ENCODE measurements around the gene EEF2K. TPM values are rescaled to one million over a fixed set of nuclear protein-coding genes. Genes with fewer than 3 reads are reported as not detected.

EEF2K gene
- total and polyA plus RNA-seq, 2 donors from 2014 or later, result 2.8 to 28.1 TPM

- no peak for FAIRE-seq
- Histone ChIP-seq H3K9me3 (ENCODE audit: control insufficient read depth in 2 of 3, insufficient read depth in 1 of 3, low read length in 3 of 3) (no peaks in the 10 kb centered on the region), H3K36me3 (ENCODE audit: control insufficient read depth in 2 of 3, insufficient read depth in 3 of 3, low read length in 3 of 3) (peaks cover 0 to 5% (median 0%) of the 10 kb centered on the region in 3 donors), H3K9ac (ENCODE audit: low read length in 3 of 3) (no peak overlapping the region), H3K27ac (ENCODE audit: low read depth in 2 of 2, low read length in 2 of 2) (no peak overlapping the region), H3K4me1 (ENCODE audit: control insufficient read depth in 2 of 3, insufficient read depth in 2 of 3, low read depth in 1 of 3, low read length in 3 of 3) (no peaks in the 10 kb centered on the region), H3K27me3 (ENCODE audit: control insufficient read depth, insufficient read depth, low read length) (no peaks in the 10 kb centered on the region), H3K4me3 (ENCODE audit: low read length in 3 of 3) (no peak overlapping the region)
- intact Hi-C loops (cut with DNase I), result loop anchor here (10.0 kb wide), 1 partner anchor 70 kb away; no protein-coding TSS in a partner anchor
- DNase-seq, result peak in 1 of 5 donors; percentile 53
- TF ChIP-seq CTCF (IDR thresholded peaks at IDR 0.05; ENCODE audit: borderline replicate concordance, extremely low read depth, insufficient read depth), result no peak
Measured at GRCh38 chr16:22284637-22285036, 78.6 kb downstream of the EEF2K start.

- Histone ChIP-seq H3K9me3 (ENCODE audit: control insufficient read depth in 2 of 3, insufficient read depth in 1 of 3, low read length in 3 of 3) (no peaks in the 10 kb centered on the region), H3K27me3 (ENCODE audit: control insufficient read depth, insufficient read depth, low read length) (no peaks in the 10 kb centered on the region), H3K27ac (ENCODE audit: low read depth in 2 of 2, low read length in 2 of 2) (no peak overlapping the region), H3K4me1 (ENCODE audit: control insufficient read depth in 2 of 3, insufficient read depth in 2 of 3, low read depth in 1 of 3, low read length in 3 of 3) (no peaks in the 10 kb centered on the region), H3K36me3 (ENCODE audit: control insufficient read depth in 2 of 3, insufficient read depth in 3 of 3, low read length in 3 of 3) (peaks cover 0 to 5% (median 0%) of the 10 kb centered on the region in 3 donors), H3K9ac (ENCODE audit: low read length in 3 of 3) (no peak overlapping the region), H3K4me3 (ENCODE audit: low read length in 3 of 3) (no peak overlapping the region)
- DNase-seq (peak in 2 of 5 donors; percentile 3 to 22), FAIRE-seq (no peak)
- intact Hi-C loops (cut with DNase I), result loop anchor here (10.0 kb wide), 1 partner anchor 70 kb away; no protein-coding TSS in a partner anchor
- no peak for TF ChIP-seq CTCF (IDR thresholded peaks at IDR 0.05; ENCODE audit: borderline replicate concordance, extremely low read depth, insufficient read depth)
Measured at GRCh38 chr16:22285080-22285479, 79.0 kb downstream of the EEF2K start.

GRCh38 chr16:22291020-22291419, 84.9 kb downstream of the EEF2K start:
- no peak overlapping the region for H3K4me3 ChIP-seq (ENCODE audit: low read length in 3 of 3)
- H3K36me3 ChIP-seq (ENCODE audit: control insufficient read depth in 2 of 3, insufficient read depth in 3 of 3, low read length in 3 of 3), result no peaks in the 10 kb centered on the region
- DNase-seq, result no peak
- H3K27ac ChIP-seq (ENCODE audit: low read depth in 2 of 2, low read length in 2 of 2), result no peak overlapping the region
- TF ChIP-seq CTCF (IDR thresholded peaks at IDR 0.05; ENCODE audit: borderline replicate concordance, extremely low read depth, insufficient read depth), result no peak
- H3K9ac ChIP-seq (ENCODE audit: low read length in 3 of 3), result no peak overlapping the region
- H3K4me1 ChIP-seq (ENCODE audit: control insufficient read depth in 2 of 3, insufficient read depth in 2 of 3, low read depth in 1 of 3, low read length in 3 of 3), result no peaks in the 10 kb centered on the region
- no peak for FAIRE-seq
- H3K27me3 ChIP-seq (ENCODE audit: control insufficient read depth, insufficient read depth, low read length), result no peaks in the 10 kb centered on the region
- intact Hi-C loops (cut with DNase I), result no loop called here
- no peaks in the 10 kb centered on the region for H3K9me3 ChIP-seq (ENCODE audit: control insufficient read depth in 2 of 3, insufficient read depth in 1 of 3, low read length in 3 of 3)

- DNase-seq, result no peak
- H3K9me3 ChIP-seq (ENCODE audit: control insufficient read depth in 2 of 3, insufficient read depth in 1 of 3, low read length in 3 of 3), result no peaks in the 10 kb centered on the region
- no peak for TF ChIP-seq CTCF (IDR thresholded peaks at IDR 0.05; ENCODE audit: borderline replicate concordance, extremely low read depth, insufficient read depth)
- no peak for FAIRE-seq
- no peaks in the 10 kb centered on the region for H3K4me1 ChIP-seq (ENCODE audit: control insufficient read depth in 2 of 3, insufficient read depth in 2 of 3, low read depth in 1 of 3, low read length in 3 of 3)
- no peak overlapping the region for H3K4me3 ChIP-seq (ENCODE audit: low read length in 3 of 3)
- no peak overlapping the region for H3K27ac ChIP-seq (ENCODE audit: low read depth in 2 of 2, low read length in 2 of 2)
- no peaks in the 10 kb centered on the region for H3K36me3 ChIP-seq (ENCODE audit: control insufficient read depth in 2 of 3, insufficient read depth in 3 of 3, low read length in 3 of 3)
- intact Hi-C loops (cut with DNase I), result no loop called here
- no peaks in the 10 kb centered on the region for H3K27me3 ChIP-seq (ENCODE audit: control insufficient read depth, insufficient read depth, low read length)
- H3K9ac ChIP-seq (ENCODE audit: low read length in 3 of 3), result no peak overlapping the region
Measured at GRCh38 chr16:22291860-22292318, 85.8 kb downstream of the EEF2K start.

Data from kidney (tissue), 14 donors.